GM12865 (cell line): ENCODE measurements around the gene NPAS4.

ENCODE experiments used
- DNase-seq: peaks from one replicate; pipeline ENCODE4 v3.0.0; 2010; ENCODE audit warnings: low read depth
- H3K4me3 ChIP-seq: 2 replicates; pipeline ENCODE4 v1.5.1; 2011; ENCODE audit warnings: mild to moderate bottlenecking, low read depth, low read length, control low read depth
- CTCF ChIP-seq: IDR thresholded peaks from 2 replicates; pipeline ENCODE4 v1.5.1; 2011; ENCODE audit warnings: low read length, control low read depth, low read depth, inconsistent platforms; ENCODE audit not compliant: insufficient read depth; ENCODE audit errors: missing control alignments

Gene NPAS4

GRCh38 chr11:66443602-66444001 lies 22.8 kb downstream of the NPAS4 start:
- DNase-seq: no peak
- H3K4me3 ChIP-seq: no peak overlapping the region
- no peak for TF ChIP-seq CTCF

GRCh38 chr11:66447012-66447411 lies 26.2 kb downstream of the NPAS4 start:
- H3K4me3 ChIP-seq: no peak overlapping the region
- no peak for TF ChIP-seq CTCF
- DNase-seq: no peak

DNA sequence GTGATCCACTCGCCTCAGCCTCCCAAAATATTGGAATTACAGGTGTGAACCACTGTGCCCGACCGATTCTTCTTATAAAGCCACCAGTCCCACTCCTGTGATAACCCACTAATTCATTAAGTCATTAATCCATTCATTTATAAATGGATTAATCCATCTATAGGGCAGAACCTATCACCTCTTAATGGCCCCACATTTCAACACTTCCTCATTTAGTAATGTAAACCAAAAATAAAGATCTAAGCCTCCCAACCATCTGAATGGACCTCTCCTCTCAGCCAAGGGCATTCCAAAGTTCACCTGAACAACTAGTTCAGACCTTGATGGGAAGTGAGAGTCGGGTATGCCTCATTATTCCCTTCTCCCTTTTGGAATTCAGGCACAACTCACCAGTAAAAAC lies 27.7 kb downstream of the NPAS4 start:
- H3K4me3 ChIP-seq: no peak overlapping the region
- no peak for DNase-seq
- no peak for TF ChIP-seq CTCF

GRCh38 chr11:66450560-66450959 lies 29.7 kb downstream of the NPAS4 start:
- H3K4me3 ChIP-seq: no peak overlapping the region
- DNase-seq: no peak
- TF ChIP-seq CTCF: no peak

DNA sequence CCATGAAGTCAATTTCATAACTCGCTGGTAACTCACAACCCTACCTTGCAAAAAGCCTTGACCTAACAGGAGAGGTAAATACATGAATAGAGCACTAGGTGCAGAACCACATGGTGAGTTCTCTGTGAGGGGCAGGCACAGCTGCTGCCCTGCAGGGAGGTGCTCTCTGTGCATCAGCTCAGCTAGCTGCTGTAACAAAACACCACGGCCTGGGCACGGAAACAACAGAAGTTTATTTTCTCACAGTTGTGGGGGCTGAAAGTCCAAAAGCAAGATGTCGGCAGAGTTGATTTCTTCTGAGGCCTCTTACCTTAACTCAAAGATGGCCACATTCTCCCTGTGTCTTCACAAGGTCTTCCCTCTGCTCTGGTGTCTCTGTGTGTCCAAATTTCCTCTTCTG lies 30.8 kb downstream of the NPAS4 start:
- DNase-seq: no peak
- no peak for TF ChIP-seq CTCF
- H3K4me3 ChIP-seq: no peak overlapping the region

DNA sequence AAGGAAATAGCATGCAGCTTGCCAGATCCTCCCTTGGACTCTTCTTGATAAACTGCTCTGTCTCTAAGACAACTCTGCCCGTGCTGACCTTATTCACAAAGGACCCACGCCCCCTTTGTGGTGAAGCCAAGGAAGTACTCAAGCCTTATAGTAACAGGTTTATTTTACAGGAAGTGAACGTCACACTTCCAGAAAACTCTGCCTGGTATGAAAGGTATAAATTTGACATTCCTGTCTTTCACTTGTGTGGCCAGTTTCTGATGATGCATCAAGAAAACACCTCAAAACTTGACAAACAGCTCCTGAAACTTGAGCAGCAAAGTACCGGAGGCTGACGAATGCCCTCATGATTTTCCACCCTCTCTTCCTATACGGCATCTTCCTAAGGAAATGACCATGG lies 33.4 kb downstream of the NPAS4 start:
- no peak for TF ChIP-seq CTCF
- no peak for DNase-seq
- H3K4me3 ChIP-seq: no peak overlapping the region

DNA sequence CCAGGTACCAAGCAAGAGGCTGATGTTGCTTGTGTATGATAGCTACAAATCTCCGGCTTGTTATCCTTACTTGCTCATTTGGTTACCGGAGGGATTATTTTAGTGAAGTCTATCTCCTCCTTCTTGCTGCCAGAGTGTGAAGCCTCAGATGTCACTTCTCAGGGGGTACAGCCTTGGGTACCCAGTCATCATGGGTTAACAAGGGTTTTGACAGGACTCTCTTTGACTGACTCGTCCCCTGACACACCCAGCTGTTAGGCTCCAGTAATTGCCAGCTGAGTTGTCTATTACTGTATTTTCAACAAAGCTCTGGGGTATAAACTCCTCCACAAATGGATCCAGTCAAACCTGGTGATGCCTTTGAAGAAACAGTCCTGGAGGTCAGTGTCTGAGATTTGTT lies 34.0 kb downstream of the NPAS4 start:
- no peak overlapping the region for H3K4me3 ChIP-seq
- no peak for DNase-seq
- TF ChIP-seq CTCF: no peak
